GM23338 (cell line): ENCODE results near the gene CNOT4. TPM values are rescaled to one million over a fixed set of nuclear protein-coding genes. Genes with fewer than 3 reads are reported as not detected.

ENCODE experiments used
- polyA plus RNA-seq: library from polyadenylated mRNA; unstranded; fragments of >200 nt; fragmentation: Nextera tagmentation; extraction: Ambion mirVana; gene quantifications from 2 replicates; pipeline ENCODE4 v1.2.1, GENCODE V29; 2016
- total RNA-seq: library from RNA; depleted of rRNA; stranded (reverse); fragments of >200 nt; shearing (Covaris generic); gene quantifications from 2 replicates; pipeline ENCODE4 v1.2.3, GENCODE V29; 2014; rRNA removed

Gene CNOT4
- total and polyA plus RNA-seq, 2 experiments from 2014 or later = 18.9 to 26.2 TPM

Other genes starting within 250 kb of the CNOT4 start
- gene NUP205, start 47.8 kb upstream of the CNOT4 start, total RNA-seq = 193 and 212 TPM in 2 replicates
- gene NUP205, start 47.8 kb upstream of the CNOT4 start, polyA plus RNA-seq = 150 and 152 TPM in 2 replicates
- 23.0 and 25.1 TPM in 2 replicates for gene STMP1, start 152.4 kb upstream of the CNOT4 start, total RNA-seq
- gene STMP1, start 152.4 kb upstream of the CNOT4 start, polyA plus RNA-seq = 71.8 and 78.4 TPM in 2 replicates
- gene SLC13A4, start 218.1 kb upstream of the CNOT4 start, total RNA-seq = 1.7 and 2.4 TPM in 2 replicates
- gene SLC13A4, start 218.1 kb upstream of the CNOT4 start, polyA plus RNA-seq = 2.3 TPM in 2 replicates
- not detected in 2 replicates for gene FAM180A, start 238.7 kb upstream of the CNOT4 start, total RNA-seq
- not detected in 2 replicates for gene FAM180A, start 238.7 kb upstream of the CNOT4 start, polyA plus RNA-seq